ENCODE results near the gene CLN3.

DNA sequence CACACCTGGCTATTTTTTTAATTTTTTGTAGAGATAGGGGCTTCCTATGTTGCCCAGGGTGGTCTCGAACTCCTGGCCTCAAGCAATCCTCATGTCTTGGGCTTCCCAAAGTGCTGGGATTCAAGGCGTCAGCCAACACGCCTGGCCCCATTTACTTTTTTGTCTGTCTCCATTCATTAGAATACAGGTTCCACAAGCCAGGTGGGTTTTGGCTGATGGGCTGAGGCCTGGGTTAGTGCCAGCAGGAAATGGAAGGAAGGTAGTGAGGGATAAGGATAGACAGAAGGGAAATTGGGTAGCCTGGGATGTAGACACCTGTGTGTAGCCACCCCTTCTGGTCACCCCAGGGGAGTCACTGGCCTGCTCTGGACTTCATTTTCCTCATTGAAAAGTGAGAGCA is 19.2 kb upstream of the CLN3 start:
- TF ChIP-seq CTCF (IDR thresholded peaks at IDR 0.05 in 8 of 11, conservative IDR thresholded peaks at IDR 0.05 in 3 of 11): no peak
- no peak for TF ChIP-seq POLR2A (IDR thresholded peaks at IDR 0.05)
- TF ChIP-seq POLR2AphosphoS5 (IDR thresholded peaks at IDR 0.05): no peak
